ENCODE results near the gene KRT20. TPM values are rescaled to one million over a fixed set of nuclear protein-coding genes. Genes with fewer than 3 reads are reported as not detected.

The KRT20 gene
- total RNA-seq, 1 experiment from 2014 or later: not detected

DNA sequence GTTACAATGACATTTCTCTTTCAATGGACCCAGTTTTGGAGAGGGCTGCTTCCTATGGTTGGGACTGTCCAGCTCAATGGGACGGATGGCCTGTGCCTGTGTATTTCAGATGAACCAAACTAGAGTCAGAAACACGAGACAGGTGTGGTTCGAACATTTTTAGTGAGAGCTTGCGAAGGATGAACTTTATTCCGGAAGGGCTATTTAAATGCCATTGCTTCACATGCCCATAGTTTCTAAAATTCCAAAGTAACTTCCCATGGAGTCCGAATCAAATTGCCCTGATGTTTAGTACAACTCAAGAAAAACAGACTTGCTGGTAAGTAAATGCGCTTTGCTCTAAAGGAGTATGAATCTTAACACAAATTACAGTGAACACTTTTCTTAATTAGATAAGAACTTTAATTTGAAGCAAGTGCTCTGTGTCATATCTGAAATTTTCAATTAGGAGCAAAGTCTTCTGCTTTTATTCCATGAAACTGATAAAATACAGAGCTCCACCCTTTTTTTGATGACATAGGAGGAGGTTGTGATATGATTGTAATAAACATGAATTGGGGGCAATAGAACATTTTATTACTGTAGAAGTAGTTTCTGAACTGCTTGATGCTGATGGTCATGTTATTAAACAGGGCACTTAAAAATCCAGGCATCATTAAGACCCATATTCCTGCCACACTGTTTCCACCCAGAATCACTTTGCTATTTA is 1.3 kb downstream of the KRT20 start:
- H2BK5ac ChIP-seq (ENCODE audit: insufficient read length, low read length): no peak overlapping the region
- TF ChIP-seq, protein P1, sequence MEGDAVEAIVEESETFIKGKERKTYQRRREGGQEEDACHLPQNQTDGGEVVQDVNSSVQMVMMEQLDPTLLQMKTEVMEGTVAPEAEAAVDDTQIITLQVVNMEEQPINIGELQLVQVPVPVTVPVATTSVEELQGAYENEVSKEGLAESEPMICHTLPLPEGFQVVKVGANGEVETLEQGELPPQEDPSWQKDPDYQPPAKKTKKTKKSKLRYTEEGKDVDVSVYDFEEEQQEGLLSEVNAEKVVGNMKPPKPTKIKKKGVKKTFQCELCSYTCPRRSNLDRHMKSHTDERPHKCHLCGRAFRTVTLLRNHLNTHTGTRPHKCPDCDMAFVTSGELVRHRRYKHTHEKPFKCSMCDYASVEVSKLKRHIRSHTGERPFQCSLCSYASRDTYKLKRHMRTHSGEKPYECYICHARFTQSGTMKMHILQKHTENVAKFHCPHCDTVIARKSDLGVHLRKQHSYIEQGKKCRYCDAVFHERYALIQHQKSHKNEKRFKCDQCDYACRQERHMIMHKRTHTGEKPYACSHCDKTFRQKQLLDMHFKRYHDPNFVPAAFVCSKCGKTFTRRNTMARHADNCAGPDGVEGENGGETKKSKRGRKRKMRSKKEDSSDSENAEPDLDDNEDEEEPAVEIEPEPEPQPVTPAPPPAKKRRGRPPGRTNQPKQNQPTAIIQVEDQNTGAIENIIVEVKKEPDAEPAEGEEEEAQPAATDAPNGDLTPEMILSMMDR (conservative IDR thresholded peaks at IDR 0.05): no peak
- no peak overlapping the region for H3K9ac ChIP-seq (ENCODE audit: extremely low read depth, insufficient read length, low read length)
- no peaks in the 10 kb centered on the region for H3K4me1 ChIP-seq (ENCODE audit: insufficient read depth, low read length)
- H2BK120ac ChIP-seq (ENCODE audit: low read depth, low read length, poor library complexity, severe bottlenecking): no peak overlapping the region
- H3K79me2 ChIP-seq (ENCODE audit: insufficient read depth, low read length): no peaks in the 10 kb centered on the region
- H3K14ac ChIP-seq (ENCODE audit: insufficient read depth, low read length): no peak overlapping the region
- H3K36me3 Mint-ChIP-seq (ENCODE audit: insufficient read depth in 1 of 3, low read depth in 3 of 3): no peaks in the 10 kb centered on the region
- no peaks in the 10 kb centered on the region for H3K4me1 Mint-ChIP-seq
- no peaks in the 10 kb centered on the region for H3K9me3 ChIP-seq (ENCODE audit: control insufficient read depth, low read depth, low read length)
- no peak overlapping the region for H3K27ac ChIP-seq (ENCODE audit: insufficient read length, low read depth, low read length)
- no peak overlapping the region for H3K27ac Mint-ChIP-seq
- H3K18ac ChIP-seq (ENCODE audit: insufficient read length, low read depth, low read length): no peak overlapping the region
- H4K20me1 ChIP-seq (ENCODE audit: control insufficient read depth, insufficient read depth, insufficient read length): no peaks in the 10 kb centered on the region
- no peak overlapping the region for H3K4ac ChIP-seq (ENCODE audit: low read depth, low read length)
- H3K23me2 ChIP-seq (ENCODE audit: insufficient read length, low read depth, low read length, poor library complexity, severe bottlenecking): no peaks in the 10 kb centered on the region
- H2BK20ac ChIP-seq (ENCODE audit: low read depth, low read length, poor library complexity, severe bottlenecking): no peak overlapping the region
- no peak overlapping the region for H4K91ac ChIP-seq (ENCODE audit: insufficient read length, low read depth, low read length)
- H3K4me2 ChIP-seq (ENCODE audit: insufficient read depth, insufficient read length, low read length): no peak overlapping the region
- H3K56ac ChIP-seq (ENCODE audit: insufficient read length, low read depth, low read length): no peak overlapping the region
- no peak overlapping the region for H2BK12ac ChIP-seq (ENCODE audit: insufficient read length, low read depth, low read length)
- no peak overlapping the region for H2AFZ ChIP-seq (ENCODE audit: low read length)
- no peaks in the 10 kb centered on the region for H3K9me3 Mint-ChIP-seq
- H3K79me1 ChIP-seq (ENCODE audit: insufficient read depth, low read depth, low read length, poor library complexity, severe bottlenecking): no peaks in the 10 kb centered on the region
- H3K27me3 ChIP-seq (ENCODE audit: insufficient read depth, low read length): no peaks in the 10 kb centered on the region
- WGBS (ENCODE audit: extremely low coverage, insufficient read length, low lambda C conversion rate): no CpG with 5 or more reads among the region's 7 CpGs
- no peak overlapping the region for H4K5ac ChIP-seq (ENCODE audit: insufficient read length, low read depth, low read length)
- no peak for DNase-seq
- no peak overlapping the region for H2AK5ac ChIP-seq (ENCODE audit: insufficient read length, low read length)
- H2BK15ac ChIP-seq (ENCODE audit: low read depth, low read length): no peak overlapping the region
- H3K27me3 Mint-ChIP-seq (ENCODE audit: low read depth): peaks cover 3% of the 10 kb centered on the region
- no peak overlapping the region for H3K23ac ChIP-seq (ENCODE audit: insufficient read length, low read depth, low read length)
- no peak overlapping the region for H3T11ph ChIP-seq (ENCODE audit: low read length)
- no peak overlapping the region for H4K8ac ChIP-seq (replicated peaks; ENCODE audit: insufficient read length, low read depth, low read length)
- H3K4me3 Mint-ChIP-seq: no peak overlapping the region

Measured in H9 (cell line).